HG03095 (cell line): ENCODE data around the gene AMIGO2.

Source experiments
- ATAC-seq: cut with Tn5 transposase; IDR thresholded peaks from one replicate; pipeline ENCODE4 v1.9.1; 2021; ENCODE audit warnings: moderate library complexity; ENCODE audit not compliant: unreplicated experiment

The AMIGO2 gene

DNA sequence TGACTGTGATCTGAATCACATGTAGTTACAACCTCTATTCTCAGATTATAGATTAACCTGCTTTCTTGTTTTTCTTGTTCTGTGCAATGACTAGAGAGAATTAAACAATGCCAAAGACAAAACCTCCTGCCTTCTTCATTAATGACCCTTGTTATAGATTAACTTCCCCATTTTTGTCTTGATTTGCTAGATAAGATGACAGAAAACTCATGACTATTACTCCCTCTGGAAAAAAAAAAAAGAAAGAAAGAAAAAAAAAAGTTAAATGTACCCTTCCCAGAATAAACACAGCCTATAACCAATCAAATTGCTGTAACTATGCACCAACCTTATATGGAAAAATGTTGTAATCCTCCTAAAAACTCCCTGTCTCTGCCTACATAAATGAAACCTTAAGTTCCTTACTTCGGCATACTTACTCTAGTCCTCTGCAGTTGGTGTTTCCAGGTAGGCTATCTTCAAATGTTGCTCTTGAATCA lies 41.5 kb downstream of the AMIGO2 start:
- no peak for ATAC-seq

DNA sequence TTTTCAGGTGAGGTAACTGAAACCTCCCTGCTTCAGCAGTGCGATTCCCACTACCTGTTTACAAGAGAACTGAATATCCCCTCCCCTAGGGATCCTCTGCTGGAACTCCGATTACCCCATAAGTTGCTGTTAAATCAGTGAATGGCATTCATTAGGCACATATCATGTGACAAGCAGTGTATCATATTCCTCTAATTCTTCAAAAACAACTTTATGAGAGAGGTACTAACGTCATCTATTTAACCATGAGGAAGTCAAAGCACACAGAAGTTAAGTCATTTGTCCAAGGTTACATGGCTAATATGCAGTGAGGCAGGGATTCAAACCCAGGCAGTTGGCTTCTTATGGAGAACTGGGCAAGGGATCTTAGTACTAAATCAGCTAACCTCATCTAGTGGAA lies 44.3 kb downstream of the AMIGO2 start:
- no peak for ATAC-seq

DNA sequence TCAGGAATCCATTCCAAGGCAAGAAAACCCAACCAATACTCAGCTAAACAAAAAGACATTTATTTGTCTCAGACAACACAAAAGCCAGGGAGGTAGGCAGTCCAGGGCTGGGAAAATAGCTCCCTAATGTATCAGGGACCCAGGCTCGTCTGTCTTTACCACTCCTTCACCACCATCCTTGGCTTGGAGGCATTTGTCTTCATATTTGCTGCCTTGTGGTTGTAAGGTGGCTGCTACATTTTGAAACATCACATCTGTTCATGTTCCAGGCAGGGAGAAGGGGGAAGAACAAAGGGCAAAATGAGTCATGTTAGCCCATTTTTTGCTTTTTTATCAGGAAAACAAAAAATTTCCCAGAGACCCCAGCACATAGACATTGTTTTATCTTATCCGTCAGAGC lies 45.1 kb downstream of the AMIGO2 start:
- ATAC-seq = no peak

DNA sequence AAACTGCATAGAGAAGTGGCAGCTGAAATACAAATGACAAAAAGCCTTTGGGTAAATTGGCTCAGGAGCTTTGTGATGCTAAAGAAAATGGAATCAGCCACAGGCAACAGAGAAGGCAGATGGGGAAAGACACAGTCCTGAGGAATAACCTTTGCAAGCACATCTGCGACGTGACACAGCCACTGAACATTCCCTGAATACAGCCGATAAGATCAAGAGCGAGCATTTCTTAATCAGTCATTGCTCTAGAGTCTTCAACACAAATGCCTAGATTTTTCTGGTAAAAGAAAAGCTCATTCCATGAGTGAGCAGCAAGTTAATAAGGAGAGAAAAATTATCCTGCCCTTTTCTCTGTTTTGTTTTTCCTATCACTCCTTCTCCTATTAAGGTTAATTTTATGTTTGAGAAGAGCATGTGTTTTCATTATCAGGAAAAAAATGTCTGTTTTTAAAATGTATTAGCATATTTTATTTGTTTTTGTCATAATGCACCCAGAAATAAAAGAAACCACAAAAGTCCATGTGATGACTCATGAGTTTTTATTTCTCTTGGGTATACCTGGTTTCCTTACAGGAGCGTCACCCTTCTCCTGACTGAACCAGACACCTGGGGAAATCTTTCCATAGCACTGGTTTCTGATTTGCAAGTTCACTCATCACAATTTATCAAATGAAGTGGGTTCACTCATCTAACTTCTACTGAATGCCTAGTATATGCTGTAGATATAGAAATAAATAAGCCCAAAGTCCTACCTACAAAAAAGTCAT lies 45.8 kb downstream of the AMIGO2 start:
- no peak for ATAC-seq

DNA sequence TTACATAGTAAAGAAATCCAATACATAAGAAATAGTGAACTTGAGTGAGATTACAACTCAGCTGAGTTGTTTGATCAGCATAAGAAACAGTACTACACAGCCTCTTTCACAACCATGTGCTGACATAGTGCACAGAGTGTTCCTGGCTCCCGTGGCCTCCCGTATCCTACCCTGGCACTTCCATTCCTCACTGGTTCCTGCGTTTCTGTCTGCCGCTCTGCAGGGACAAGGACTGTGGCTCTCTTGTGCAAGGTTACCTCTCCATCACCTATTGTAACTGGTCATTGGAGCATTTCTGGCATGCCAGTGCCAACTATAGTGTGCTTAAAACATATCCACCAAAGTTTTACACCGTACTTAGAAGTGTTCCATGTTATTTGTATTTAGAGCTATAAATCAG lies 46.7 kb downstream of the AMIGO2 start:
- no peak for ATAC-seq

DNA sequence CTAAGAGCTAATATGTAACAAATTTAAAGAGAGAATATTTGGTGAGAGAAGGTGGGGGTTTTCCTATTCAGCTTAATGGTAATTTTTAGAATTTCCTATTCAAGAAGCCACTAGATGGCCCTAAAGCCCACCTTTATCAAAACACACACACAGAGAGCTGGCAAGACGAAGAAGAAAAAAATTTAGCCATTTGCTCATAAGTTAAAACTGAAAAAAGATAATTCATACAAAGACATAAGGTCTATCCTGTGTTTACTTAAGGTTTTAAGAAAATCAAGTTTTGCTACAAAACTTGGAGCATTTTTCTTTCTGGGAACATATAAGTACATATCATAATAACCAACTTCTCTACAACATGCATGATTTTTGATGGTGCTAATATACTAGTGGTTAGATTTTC lies 47.1 kb downstream of the AMIGO2 start:
- no peak for ATAC-seq

DNA sequence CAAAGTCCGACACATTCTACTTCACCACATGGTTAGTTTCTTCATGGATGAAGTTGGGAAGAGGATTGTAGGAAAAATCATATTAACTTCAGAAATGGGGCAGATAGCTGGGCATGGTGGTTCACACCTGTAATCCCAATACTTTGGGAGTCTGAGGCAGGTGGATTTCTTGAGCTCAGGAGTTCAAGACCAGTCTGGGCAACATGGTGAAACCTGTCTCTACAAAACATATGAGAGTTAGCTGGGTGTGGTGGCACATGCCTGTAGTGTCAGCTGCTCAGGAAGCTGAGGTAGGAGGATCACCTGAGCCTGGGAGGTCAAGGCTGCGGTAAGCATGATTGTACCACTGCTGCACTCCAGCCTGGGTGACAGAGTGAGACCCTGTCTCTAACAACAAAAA lies 49.9 kb downstream of the AMIGO2 start:
- ATAC-seq = no peak

DNA sequence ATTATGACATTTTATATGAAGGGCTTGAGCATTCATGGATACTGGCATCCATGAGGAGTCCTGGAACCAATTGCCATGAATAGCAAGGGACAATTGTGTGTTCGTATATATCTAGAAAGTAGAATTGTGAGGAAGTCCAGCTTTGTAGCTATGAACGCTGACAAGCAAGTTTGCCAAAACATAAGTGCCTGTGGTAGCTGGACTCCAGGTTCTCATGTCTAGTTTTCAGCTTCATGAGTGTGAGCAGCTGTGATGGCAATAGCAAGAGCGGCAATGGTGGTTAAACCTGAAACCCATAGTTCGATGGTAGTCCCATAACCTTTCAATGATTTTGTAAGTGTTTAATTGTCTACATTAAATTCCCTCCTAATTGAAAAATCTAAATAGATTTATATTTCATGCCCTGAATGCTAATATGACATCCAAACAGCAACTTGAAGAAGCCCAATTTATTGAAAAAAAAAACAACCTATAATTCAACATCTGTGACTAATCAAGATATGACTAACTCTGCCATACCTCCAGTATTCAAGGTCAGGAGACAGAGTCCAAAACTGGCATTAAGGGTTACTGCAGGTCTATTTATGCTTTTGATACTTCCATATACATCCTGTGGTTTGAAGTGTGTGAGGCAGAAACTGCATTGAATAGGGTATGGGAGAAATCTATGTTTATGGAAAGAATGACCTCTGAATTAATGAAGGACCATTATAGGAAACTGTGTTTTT lies 50.6 kb downstream of the AMIGO2 start:
- no peak for ATAC-seq

DNA sequence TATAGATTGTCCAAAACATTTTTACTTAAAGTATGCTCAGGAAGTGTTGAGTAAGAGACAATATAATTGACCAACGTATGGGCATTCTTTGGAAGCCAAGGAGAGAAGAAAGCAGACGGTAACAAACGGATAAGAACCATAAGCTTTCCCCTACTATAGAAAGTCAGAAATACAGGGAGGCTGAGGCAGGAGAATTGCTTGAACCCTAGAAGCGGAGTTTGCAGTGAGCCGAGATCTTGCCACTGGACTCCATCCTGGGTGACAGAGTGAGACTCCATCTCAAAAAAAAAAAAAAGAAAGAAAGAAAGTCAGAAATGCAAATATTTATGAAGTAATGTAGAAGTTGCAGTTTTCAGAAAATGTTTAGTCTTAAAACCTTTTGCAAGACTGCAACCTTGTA lies 51.6 kb downstream of the AMIGO2 start:
- no peak for ATAC-seq
